HG02884 (cell line): ENCODE results near the gene ACVRL1.

Experiments
- ATAC-seq: cut with Tn5 transposase; IDR thresholded peaks from one replicate; pipeline ENCODE4 v1.9.1; 2021; ENCODE audit warnings: mild to moderate bottlenecking, moderate library complexity; ENCODE audit not compliant: unreplicated experiment

The ACVRL1 gene

DNA sequence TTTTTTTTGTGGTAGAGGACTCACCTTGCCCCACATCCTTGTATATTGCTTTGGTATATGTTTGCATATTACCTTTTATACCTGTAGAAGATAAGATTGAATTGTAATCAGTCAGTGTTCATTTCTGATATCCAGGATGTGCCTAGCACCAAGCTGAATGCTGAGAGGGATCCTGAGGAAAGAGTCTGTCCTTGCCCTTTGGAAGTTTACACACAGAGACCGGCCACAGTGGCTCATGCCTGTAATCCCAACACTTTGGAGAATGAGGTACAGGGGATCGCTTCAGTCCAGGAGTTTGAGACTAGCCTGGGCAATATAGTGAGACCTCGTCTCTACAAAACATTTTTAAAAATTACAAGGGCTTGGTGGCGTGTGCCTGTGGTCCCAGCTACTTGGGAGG, 52.6 kb downstream of the ACVRL1 start:
- no peak for ATAC-seq

DNA sequence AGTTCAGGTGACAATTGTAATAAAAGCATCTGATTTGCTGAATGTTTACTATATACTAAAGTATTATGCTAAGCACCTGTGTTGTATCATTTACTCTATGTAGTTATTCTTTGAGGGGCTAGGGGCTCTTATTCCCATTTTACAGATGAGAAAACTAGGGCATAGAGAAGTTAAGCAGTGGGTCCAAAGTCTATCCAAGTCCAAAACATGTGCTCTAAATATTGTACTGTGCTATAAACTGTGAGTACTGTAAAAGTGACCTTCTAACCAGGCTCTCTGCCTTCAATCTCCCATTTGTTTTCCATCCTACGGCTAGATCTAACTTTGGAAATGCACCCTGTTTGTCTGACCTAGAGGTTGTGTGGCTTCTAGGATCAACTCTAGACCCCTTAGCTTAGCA, 53.2 kb downstream of the ACVRL1 start:
- ATAC-seq, result no peak

DNA sequence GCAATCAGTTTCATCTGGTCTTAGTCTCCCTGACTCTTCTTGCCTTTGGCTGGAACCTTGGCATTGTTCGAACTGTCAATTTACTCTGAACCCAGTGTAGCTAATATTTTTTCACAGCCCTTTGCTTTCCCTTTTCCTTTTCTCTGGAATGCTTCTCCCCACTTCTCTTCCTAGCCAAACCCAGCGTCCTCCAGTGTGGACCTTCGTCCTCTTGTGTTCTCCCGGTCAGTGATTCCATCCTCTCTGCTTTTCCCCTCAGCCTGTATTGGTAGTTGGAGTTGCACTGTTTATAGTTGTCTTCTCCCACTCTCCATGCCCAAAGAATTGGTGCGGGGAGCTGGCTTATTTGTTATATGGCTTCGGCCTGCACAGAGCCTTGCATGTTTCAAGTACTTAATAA, 53.6 kb downstream of the ACVRL1 start:
- ATAC-seq, result no peak

- ATAC-seq, result no peak
Observed at GRCh38 chr12:51961834-51962233, 54.5 kb downstream of the ACVRL1 start.

DNA sequence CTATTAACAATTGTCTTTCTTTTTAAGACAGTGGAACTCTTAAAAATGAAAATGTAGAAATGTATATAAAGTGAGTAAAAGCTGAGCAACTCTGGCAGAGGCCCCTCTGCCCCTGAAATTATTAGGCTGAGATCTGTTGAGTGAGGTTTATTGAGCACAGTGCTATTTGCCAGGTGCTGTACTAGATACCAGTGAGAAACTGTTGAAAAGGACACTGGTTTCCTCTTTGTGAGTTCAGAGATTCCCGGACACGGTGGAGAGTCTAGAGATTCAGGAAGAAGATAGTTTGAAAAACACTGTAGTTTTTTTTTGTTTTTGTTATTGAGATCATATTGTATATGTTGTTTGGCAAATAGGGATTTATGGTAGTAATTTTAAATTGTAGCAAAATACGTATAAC, 55.4 kb downstream of the ACVRL1 start:
- ATAC-seq, result no peak

DNA sequence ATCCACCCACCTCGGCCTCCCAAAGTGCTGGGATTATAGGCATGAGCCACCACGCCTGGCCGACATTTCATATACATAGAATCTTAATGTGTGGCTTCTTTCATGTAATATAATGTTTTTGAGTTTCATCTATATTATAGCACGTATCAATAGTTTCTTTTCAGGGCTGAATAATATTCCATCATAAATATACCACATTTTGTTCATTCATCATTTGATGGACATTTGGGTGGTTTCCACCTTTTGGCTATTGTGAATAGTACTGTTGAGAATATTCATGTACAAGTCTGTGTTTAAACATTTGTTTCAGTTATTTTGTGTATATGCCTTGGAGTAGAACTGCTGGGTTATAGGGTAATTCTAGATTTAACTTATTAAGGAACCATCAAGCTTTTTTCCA, 56.2 kb downstream of the ACVRL1 start:
- ATAC-seq, result no peak

DNA sequence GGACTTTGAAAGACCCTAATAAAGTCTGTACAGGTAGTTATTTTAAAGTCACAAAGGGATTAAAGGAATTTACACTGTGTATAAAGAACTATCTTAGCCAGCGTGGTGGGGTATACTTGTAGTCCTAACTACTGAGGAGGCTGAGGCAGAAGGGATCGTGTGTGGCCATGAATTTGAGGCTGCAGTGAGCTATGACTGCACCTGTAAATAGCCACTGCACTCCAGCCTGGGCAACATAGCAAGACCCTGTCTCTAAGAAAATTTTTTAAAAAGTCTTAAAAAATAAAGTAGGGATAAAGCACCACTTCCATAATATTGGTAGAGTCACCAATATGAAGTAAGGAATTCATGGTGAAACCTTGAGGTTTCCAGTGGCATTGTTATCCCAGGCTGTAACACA, 62.3 kb downstream of the ACVRL1 start:
- no peak for ATAC-seq

DNA sequence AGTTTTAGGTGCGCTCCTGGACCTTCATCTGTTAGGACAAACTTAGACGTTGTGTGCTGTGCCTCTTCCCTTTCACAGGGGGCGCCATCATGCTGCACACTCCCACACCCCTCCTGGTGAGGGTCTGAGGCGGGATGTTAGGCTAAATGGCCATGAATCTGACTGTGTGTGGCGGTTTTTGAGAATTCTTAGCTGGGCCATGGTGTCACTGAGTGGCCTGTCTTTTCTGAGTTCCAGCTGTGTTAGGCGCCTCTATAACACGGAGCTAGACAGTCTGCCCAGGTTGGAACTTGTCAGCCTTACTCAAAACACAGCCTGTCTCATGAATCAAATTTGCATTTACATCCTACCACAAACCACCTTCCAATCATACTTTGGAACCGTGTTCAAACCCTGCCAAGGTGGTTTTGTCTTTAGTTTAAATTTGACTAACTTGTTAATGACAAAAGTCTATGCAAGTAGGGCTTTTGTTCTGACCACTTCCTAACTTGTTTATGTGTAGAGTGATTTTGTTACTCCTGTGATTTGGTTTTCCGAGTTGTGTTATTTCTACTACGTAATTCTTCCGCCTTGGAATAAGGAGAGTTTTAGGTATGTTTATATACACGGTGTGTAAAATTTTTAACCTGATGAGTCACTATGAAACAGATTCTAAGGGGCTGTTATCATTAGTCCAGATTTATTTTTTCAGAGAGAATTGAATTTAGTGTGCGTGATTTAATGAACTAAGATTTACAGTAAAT, 63.8 kb downstream of the ACVRL1 start:
- peak; percentile 97 for ATAC-seq

- ATAC-seq, result no peak
Observed at GRCh38 chr12:51971679-51972421, 64.5 kb downstream of the ACVRL1 start.

DNA sequence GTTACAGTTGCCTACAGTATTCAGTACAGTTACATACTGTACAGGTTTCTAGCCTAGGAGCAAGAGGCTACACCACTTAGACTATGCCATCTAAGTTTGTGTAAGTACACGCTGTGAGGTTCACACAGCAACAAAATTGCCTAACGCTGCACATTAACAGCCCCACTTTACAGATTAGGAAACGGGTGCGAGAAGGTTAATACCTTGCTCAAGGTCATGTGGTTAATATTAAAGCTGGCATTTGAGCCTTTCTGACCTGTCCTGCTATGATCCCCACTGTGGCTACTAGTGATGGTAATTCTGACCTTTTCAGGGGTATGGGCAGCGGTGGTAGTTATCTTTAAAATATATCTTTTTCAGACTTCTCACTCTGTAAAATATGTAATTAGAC, 65.1 kb downstream of the ACVRL1 start:
- no peak for ATAC-seq

DNA sequence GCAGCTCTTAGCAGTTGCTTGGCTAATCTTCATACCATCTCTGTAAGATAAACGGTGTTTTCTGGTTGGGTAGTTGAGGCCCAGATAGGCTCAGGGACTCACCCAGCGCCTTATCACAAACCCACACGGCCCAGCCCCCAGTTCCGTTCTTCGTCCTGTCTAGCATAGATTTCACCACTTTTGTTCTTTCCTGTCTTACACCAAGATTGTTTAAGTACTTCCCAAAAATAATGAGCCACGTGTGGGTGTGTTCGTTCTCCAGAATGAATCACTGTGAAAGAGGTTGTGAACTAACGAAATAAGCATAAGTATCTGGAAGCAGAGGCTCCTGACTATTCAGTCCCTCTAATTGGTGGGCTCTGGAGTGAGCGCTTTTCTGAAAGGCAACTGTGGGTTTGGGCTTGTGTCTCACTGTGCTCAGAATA, 65.6 kb downstream of the ACVRL1 start:
- ATAC-seq, result no peak
